PC-9 (cell line): Measurements from ENCODE around the gene CGB5. TPM values are rescaled to one million over a fixed set of nuclear protein-coding genes. Genes with fewer than 3 reads are reported as not detected.

Experiments used
- BruUV-seq: library from RNA; stranded (reverse); fragments of 400-500 nt; replicated peaks from 2 replicates; lab custom pipeline; 2021; lab: Mats Ljungman, UMichigan
- CTCF ChIA-PET: fragments of 300-600 bp; sonication (Branson Sonifier 250); formaldehyde crosslinking; loops from one replicate; lab custom pipeline; 2022; ENCODE audit warnings: antibody characterized with exemption; lab: Charles Lee
- POLR2A ChIA-PET: fragments of 300-600 bp; sonication (Branson Sonifier 250); formaldehyde crosslinking; loops from one replicate; lab custom pipeline; 2022; ENCODE audit warnings: antibody characterized with exemption; ENCODE audit not compliant: unreplicated experiment; lab: Charles Lee
- DNase-seq, 2 experiments: peaks; one replicate each; pipeline versions ENCODE4 v3.0.0 to v3.0.0-alpha.2; 2015 to 2022; ENCODE audit warnings: mixed read lengths in 1 of 2
- H2AFZ ChIP-seq: fragments of 200-600 bp; sonication (generic); 2 replicates; pipeline ENCODE4 v1.8.1; 2017; ENCODE audit warnings: antibody characterized with exemption
- H3F3A ChIP-seq: fragments of 200-600 bp; sonication (generic); 2 replicates; pipeline ENCODE4 v1.8.1; 2017; ENCODE audit warnings: antibody characterized with exemption, mild to moderate bottlenecking, low read depth; ENCODE audit not compliant: insufficient read depth
- H3K27ac ChIP-seq: fragments of 200-600 bp; sonication (generic); 2 replicates; pipeline ENCODE4 v1.6.1; 2016; ENCODE audit warnings: mixed run types
- H3K27me3 ChIP-seq: fragments of 200-600 bp; sonication (generic); 2 replicates; pipeline ENCODE4 v1.6.1; 2016; ENCODE audit warnings: low read depth, mixed run types; ENCODE audit not compliant: insufficient read depth
- H3K36me3 ChIP-seq: fragments of 200-600 bp; sonication (generic); 2 replicates; pipeline ENCODE4 v1.6.1; 2016; ENCODE audit warnings: low read depth, mixed run types
- H3K4me1 ChIP-seq: fragments of 200-600 bp; sonication (generic); replicated peaks from 2 replicates; pipeline ENCODE4 v1.6.1; 2016; ENCODE audit warnings: mixed run types; ENCODE audit not compliant: insufficient read depth
- H3K4me2 ChIP-seq: fragments of 200-600 bp; sonication (generic); 2 replicates; pipeline ENCODE4 v1.6.1; 2017; ENCODE audit warnings: mixed run types
- H3K4me3 ChIP-seq: fragments of 200-600 bp; sonication (generic); 2 replicates; pipeline ENCODE4 v1.6.1; 2016; ENCODE audit warnings: mixed run types
- H3K79me2 ChIP-seq: fragments of 200-600 bp; sonication (generic); 2 replicates; pipeline ENCODE4 v1.6.1; 2017; ENCODE audit warnings: low read depth, mixed run types
- H3K9me2 ChIP-seq: fragments of 200-600 bp; sonication (generic); 2 replicates; pipeline ENCODE4 v1.8.1; 2017; ENCODE audit warnings: mild to moderate bottlenecking; ENCODE audit not compliant: insufficient read depth
- H3K9me3 ChIP-seq: fragments of 200-600 bp; sonication (generic); 2 replicates; pipeline ENCODE4 v1.8.1; 2016; ENCODE audit warnings: low read depth; ENCODE audit not compliant: insufficient read depth
- H4K20me1 ChIP-seq: fragments of 200-600 bp; sonication (generic); 2 replicates; pipeline ENCODE4 v1.8.1; 2017; ENCODE audit not compliant: insufficient read depth
- EZH2 ChIP-seq: fragments of 200-600 bp; sonication (generic); IDR thresholded peaks from 2 replicates; pipeline ENCODE4 v1.8.0; 2017; ENCODE audit warnings: antibody characterized with exemption, low read depth
- intact Hi-C: fragments of 100-400 bp; cut with micrococcal nuclease; formaldehyde crosslinking; loops from one replicate; pipeline ENCODE4 v1.10.0; 2022; ENCODE audit not compliant: unreplicated experiment
- total RNA-seq: library from RNA; stranded (reverse); gene quantifications from 2 replicates; pipeline ENCODE4 v1.2.3, GENCODE V29; 2021
- TF ChIP-seq, protein P1 (sequence below): fragments of 200-600 bp; sonication (generic); conservative IDR thresholded peaks from 2 replicates; pipeline ENCODE4 v1.6.1; 2017; ENCODE audit warnings: mixed run types, antibody characterized with exemption, mild to moderate bottlenecking, moderate library complexity

The CGB5 gene
- total RNA-seq, 1 experiment from 2014 or later: 1.9 TPM

DNA sequence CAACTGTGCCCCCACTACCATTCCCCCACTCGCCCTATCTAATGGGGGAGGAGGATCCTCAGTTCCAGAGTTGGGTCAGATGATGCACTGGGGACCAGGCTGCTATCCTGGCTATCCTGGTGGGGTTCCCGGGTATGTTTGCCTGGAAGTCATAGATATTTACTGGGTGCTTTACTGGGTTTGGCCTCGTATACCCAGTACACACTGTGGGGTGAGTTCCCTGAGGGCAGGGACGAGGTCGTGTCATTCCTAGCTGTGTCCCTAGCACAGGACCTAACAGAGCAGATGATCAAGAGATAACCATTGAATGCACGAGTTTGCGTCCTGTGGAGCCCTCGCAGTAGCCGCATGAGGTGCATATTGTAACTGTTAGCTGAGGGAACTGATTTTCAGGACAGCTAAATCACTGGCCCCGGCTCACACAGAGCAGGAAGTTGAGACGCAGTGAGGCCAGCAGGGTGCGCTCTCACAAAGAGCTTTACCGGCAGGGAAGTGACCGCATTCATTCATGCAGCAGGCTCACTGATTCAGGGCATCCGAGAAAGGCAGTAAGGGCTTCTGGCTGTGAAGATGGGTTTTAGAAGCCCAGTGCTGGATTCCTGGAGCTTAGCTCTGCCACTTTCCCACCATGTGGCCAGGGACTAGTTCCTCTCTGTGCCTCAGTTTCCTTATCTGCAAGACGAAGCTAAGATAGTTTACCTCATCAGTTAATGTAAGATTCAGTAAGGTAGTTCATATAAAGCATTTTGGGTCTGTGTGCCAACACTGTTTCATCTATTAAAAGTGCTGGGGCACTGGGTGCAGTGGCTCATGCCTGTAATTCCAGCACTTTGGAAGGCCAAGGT is 43.9 kb upstream of the CGB5 start:
- Histone ChIP-seq H3K9me2 (no peaks in the 10 kb centered on the region), H2AFZ (no peak overlapping the region), H3F3A (peaks cover 21% of the 10 kb centered on the region), H3K4me1 (peaks cover 8% of the 10 kb centered on the region), H3K36me3 (peaks cover 20% of the 10 kb centered on the region), H3K4me2 (no peak overlapping the region), H3K27me3 (no peaks in the 10 kb centered on the region), H4K20me1 (peaks cover 58% of the 10 kb centered on the region), H3K79me2 (peaks cover 38% of the 10 kb centered on the region), H3K9me3 (no peaks in the 10 kb centered on the region), H3K4me3 (no peak overlapping the region), H3K27ac (no peak overlapping the region)
- no TSS peak for BruUV-seq
- ChIA-PET POLR2A (interaction anchor here (0.8 kb wide), 1 partner anchor 87 kb away, joined by 7 read pairs; no protein-coding TSS in a partner anchor), CTCF (interaction anchor here (2.0 kb wide), 1 partner anchor 74 kb away, joined by 12 read pairs; no protein-coding TSS in a partner anchor)
- intact Hi-C loops: loop anchor here (2.0 to 10.0 kb wide), 3 partner anchors 75 to 645 kb away; partner anchors contain the start of genes CA11, RRAS and SCAF1
- no peak for TF ChIP-seq EZH2
- TF ChIP-seq, protein P1, sequence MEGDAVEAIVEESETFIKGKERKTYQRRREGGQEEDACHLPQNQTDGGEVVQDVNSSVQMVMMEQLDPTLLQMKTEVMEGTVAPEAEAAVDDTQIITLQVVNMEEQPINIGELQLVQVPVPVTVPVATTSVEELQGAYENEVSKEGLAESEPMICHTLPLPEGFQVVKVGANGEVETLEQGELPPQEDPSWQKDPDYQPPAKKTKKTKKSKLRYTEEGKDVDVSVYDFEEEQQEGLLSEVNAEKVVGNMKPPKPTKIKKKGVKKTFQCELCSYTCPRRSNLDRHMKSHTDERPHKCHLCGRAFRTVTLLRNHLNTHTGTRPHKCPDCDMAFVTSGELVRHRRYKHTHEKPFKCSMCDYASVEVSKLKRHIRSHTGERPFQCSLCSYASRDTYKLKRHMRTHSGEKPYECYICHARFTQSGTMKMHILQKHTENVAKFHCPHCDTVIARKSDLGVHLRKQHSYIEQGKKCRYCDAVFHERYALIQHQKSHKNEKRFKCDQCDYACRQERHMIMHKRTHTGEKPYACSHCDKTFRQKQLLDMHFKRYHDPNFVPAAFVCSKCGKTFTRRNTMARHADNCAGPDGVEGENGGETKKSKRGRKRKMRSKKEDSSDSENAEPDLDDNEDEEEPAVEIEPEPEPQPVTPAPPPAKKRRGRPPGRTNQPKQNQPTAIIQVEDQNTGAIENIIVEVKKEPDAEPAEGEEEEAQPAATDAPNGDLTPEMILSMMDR: peak; percentile 71
- DNase-seq: peak in 1 of 2 experiments; percentile 51

DNA sequence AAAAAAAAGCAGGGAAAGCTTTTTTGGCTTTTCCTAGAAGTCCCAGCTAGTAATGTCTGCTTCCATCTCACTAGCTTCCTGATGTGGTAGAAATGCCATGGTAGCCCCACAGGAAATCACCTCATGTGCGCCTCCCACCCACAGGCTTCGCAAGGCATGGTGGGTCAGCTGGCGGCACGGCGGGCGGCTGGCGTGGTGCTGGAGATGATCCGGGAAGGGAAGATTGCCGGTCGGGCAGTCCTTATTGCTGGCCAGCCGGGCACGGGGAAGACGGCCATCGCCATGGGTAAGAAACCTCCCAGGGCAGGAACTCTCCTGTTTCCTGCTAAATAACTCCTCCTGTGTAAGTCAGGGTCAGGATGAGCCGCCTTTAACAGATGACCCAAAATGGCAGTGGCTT is 39.5 kb upstream of the CGB5 start:
- no peak for TF ChIP-seq EZH2
- TF ChIP-seq, protein P1: no peak
- Histone ChIP-seq H3K4me2 (no peak overlapping the region), H4K20me1 (peaks cover 26% of the 10 kb centered on the region), H3F3A (peaks cover 18% of the 10 kb centered on the region), H3K4me3 (no peak overlapping the region), H3K36me3 (peaks cover 35% of the 10 kb centered on the region), H3K4me1 (no peaks in the 10 kb centered on the region), H3K9me3 (no peaks in the 10 kb centered on the region), H3K27ac (no peak overlapping the region), H3K9me2 (no peaks in the 10 kb centered on the region), H3K27me3 (no peaks in the 10 kb centered on the region), H2AFZ (no peak overlapping the region), H3K79me2 (no peaks in the 10 kb centered on the region; the same call in 1 of the 2 replicates)
- no peak for DNase-seq
- BruUV-seq: no TSS peak
- CTCF ChIA-PET: interaction anchor here (0.6 kb wide), 1 partner anchor 27 kb away, joined by 5 read pairs; no protein-coding TSS in a partner anchor
- POLR2A ChIA-PET: interaction anchor here (0.7 kb wide), 1 partner anchor 10 kb away, joined by 3 read pairs; no protein-coding TSS in a partner anchor
- intact Hi-C loops: no loop called here

DNA sequence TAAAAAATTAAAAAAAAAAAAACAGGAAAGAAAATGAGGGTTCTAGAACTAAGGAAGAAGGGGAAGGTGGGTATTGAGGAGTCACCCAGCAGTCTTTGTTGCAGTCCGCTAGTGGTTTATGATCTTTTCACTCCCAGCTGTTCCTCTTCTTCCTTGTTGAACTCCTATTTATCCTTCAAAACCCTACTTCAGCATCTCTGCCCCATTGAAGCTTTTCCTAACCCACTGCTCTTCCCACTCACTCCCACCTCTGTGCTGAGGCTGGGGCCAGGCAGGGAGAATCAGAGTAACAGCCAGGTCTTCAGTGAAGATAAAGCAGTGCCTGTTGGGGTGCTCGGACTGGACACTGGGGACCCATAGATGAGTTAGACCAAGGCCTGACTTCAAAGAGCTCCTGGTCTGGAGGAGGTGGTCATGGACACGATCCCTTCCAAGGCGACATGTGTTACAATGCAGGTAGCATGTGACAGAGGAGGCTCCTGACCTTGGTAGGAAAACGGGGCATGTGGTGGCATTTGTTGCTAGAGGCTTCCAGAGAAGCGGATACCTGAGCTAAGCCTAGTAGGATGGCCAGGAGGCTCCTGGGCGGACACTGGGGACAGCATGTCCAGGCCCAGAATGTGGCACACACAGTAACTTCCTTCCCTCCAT is 38.6 kb upstream of the CGB5 start:
- H3F3A ChIP-seq: peaks cover 12% of the 10 kb centered on the region
- no peak overlapping the region for H3K4me3 ChIP-seq
- H3K9me2 ChIP-seq: no peaks in the 10 kb centered on the region
- H2AFZ ChIP-seq: no peak overlapping the region
- DNase-seq: no peak
- POLR2A ChIA-PET: interaction anchor here (0.6 kb wide), 1 partner anchor 8 kb away, joined by 5 read pairs; no protein-coding TSS in a partner anchor
- no peaks in the 10 kb centered on the region for H3K27me3 ChIP-seq
- H3K4me1 ChIP-seq: no peaks in the 10 kb centered on the region
- H3K4me2 ChIP-seq: no peak overlapping the region
- TF ChIP-seq, protein P1: no peak
- no peak for TF ChIP-seq EZH2
- H4K20me1 ChIP-seq: peaks cover 20% of the 10 kb centered on the region
- peaks cover 26% of the 10 kb centered on the region; the same call in 1 of the 2 replicates for H3K36me3 ChIP-seq
- no peak overlapping the region for H3K27ac ChIP-seq
- intact Hi-C loops: no loop called here
- H3K9me3 ChIP-seq: no peaks in the 10 kb centered on the region
- H3K79me2 ChIP-seq: no peaks in the 10 kb centered on the region
- CTCF ChIA-PET: no interaction called here
- no TSS peak for BruUV-seq
